GM18861 (cell line): Measurements from ENCODE around the gene ARHGAP29.

Experiments
- ATAC-seq: cut with Tn5 transposase; IDR thresholded peaks from one replicate; pipeline ENCODE4 v1.9.1; 2021; ENCODE audit not compliant: unreplicated experiment

The ARHGAP29 gene

GRCh38 chr1:94260635-94261387 lies 23.4 kb upstream of the ARHGAP29 start:
- no peak for ATAC-seq

GRCh38 chr1:94259635-94260289 lies 22.4 kb upstream of the ARHGAP29 start:
- no peak for ATAC-seq

- no peak for ATAC-seq
Observed at GRCh38 chr1:94258873-94259331, 21.5 kb upstream of the ARHGAP29 start.

- no peak for ATAC-seq
Observed at GRCh38 chr1:94257444-94257843, 20.1 kb upstream of the ARHGAP29 start.

- ATAC-seq: no peak
Observed at GRCh38 chr1:94255476-94255875, 18.1 kb upstream of the ARHGAP29 start.

- ATAC-seq: no peak
Observed at GRCh38 chr1:94254073-94254810, 16.9 kb upstream of the ARHGAP29 start.

GRCh38 chr1:94253456-94254017 lies 16.2 kb upstream of the ARHGAP29 start:
- ATAC-seq: no peak

- no peak for ATAC-seq
Observed at GRCh38 chr1:94250341-94250740, 13.0 kb upstream of the ARHGAP29 start.

- no peak for ATAC-seq
Observed at GRCh38 chr1:94248956-94249688, 11.7 kb upstream of the ARHGAP29 start.

GRCh38 chr1:94247138-94248094 lies 10.0 kb upstream of the ARHGAP29 start:
- ATAC-seq: no peak

- no peak for ATAC-seq
Observed at GRCh38 chr1:94246692-94247137, 9.3 kb upstream of the ARHGAP29 start.

GRCh38 chr1:94245747-94246438 lies 8.5 kb upstream of the ARHGAP29 start:
- no peak for ATAC-seq

- ATAC-seq: no peak
Observed at GRCh38 chr1:94244816-94245215, 7.4 kb upstream of the ARHGAP29 start.

- ATAC-seq: no peak
Observed at GRCh38 chr1:94243665-94244064, 6.3 kb upstream of the ARHGAP29 start.

- ATAC-seq: no peak
Observed at GRCh38 chr1:94240822-94241221, 3.4 kb upstream of the ARHGAP29 start.

- ATAC-seq: no peak
Observed at GRCh38 chr1:94239796-94240195, 2.4 kb upstream of the ARHGAP29 start.

- no peak for ATAC-seq
Observed at GRCh38 chr1:94239051-94239450, 1.7 kb upstream of the ARHGAP29 start.

GRCh38 chr1:94236630-94237290 lies 624 bp downstream of the ARHGAP29 start:
- peak; percentile 18 for ATAC-seq
